ENCODE results near the gene ANTKMT. TPM values are rescaled to one million over a fixed set of nuclear protein-coding genes. Genes with fewer than 3 reads are reported as not detected.

The ANTKMT gene
- total and polyA plus RNA-seq, 2 of the 8 experiments (the other 6 are each of a cell fraction or from before 2014, with no cell fraction given) = 26.5 to 26.6 TPM

- Histone ChIP-seq H2AFZ (ENCODE audit: low read length) (no peak overlapping the region), H2BK5ac (ENCODE audit: low read depth, low read length) (0 out of 2 replicates have a peak overlapping the region, but pooled peaks have one; percentile 95), H2BK15ac (ENCODE audit: low read length) (no peak overlapping the region; the same call in 1 of the 2 replicates), H2BK120ac (replicated peaks; ENCODE audit: low read depth, low read length) (no peak overlapping the region), H2BK20ac (ENCODE audit: low read length) (no peak overlapping the region), H3K4me2 (ENCODE audit: insufficient read depth in 1 of 2, low read depth in 2 of 2, low read length in 2 of 2) (peak overlapping the region; percentile 76 to 83), H4K8ac (ENCODE audit: extremely low read depth, insufficient read depth, low read length) (no peak overlapping the region), H3K27me3 (replicated peaks in 1 of 4; ENCODE audit: control insufficient read depth in 3 of 4, extremely low read depth in 1 of 4, insufficient read depth in 3 of 4, low read length in 3 of 4) (peaks cover 0 to 28% (median 12%) of the 10 kb centered on the region in 4 experiments; a peak in 4 of 7 replicates), H2BK12ac (ENCODE audit: low read depth, low read length) (0 out of 2 replicates have a peak overlapping the region, but pooled peaks have one; percentile 23), H4K91ac (replicated peaks; ENCODE audit: insufficient read length, low read length) (peak overlapping the region; percentile 77), H3K18ac (ENCODE audit: extremely low read depth, low read length) (no peak overlapping the region), H3K4me1 (replicated peaks in 1 of 4; ENCODE audit: control insufficient read depth in 3 of 4, insufficient read depth in 4 of 4, low read length in 3 of 4) (peaks cover 0 to 27% (median 17%) of the 10 kb centered on the region in 4 experiments; a peak in 5 of 7 replicates), H3K9me3 (ENCODE audit: insufficient read depth in 2 of 2, low read depth in 1 of 2, low read length in 1 of 2) (no peaks in the 10 kb centered on the region; a peak in 1 of 4 replicates), H3K23ac (ENCODE audit: insufficient read length) (no peak overlapping the region), H3K23me2 (ENCODE audit: low read depth, low read length) (peaks cover 16% of the 10 kb centered on the region; the same call in 1 of the 2 replicates), H3K4me3 (ENCODE audit: extremely low read depth in 1 of 4, insufficient read depth in 2 of 4, low read depth in 3 of 4, low read length in 4 of 4) (peak overlapping the region; percentile 75 to 77 (median 76)), H4K20me1 (replicated peaks in 1 of 2; ENCODE audit: control insufficient read depth in 1 of 2, insufficient read depth in 2 of 2, low read length in 2 of 2) (peaks cover 6 to 19% of the 10 kb centered on the region in 2 experiments), H3K14ac (ENCODE audit: insufficient read length) (no peak overlapping the region), H2AK5ac (ENCODE audit: low read depth, low read length) (no peak overlapping the region), H3K79me2 (ENCODE audit: control insufficient read depth in 1 of 2, insufficient read depth in 2 of 2, low read length in 2 of 2) (no peaks in the 10 kb centered on the region), H3K79me1 (ENCODE audit: low read depth, low read length) (no peaks in the 10 kb centered on the region), H3K9ac (replicated peaks in 1 of 4; ENCODE audit: extremely low read depth in 1 of 4, low read depth in 3 of 4, low read length in 3 of 4) (no peak overlapping the region), H3K36me3 (ENCODE audit: control insufficient read depth in 2 of 4, insufficient read depth in 4 of 4, low read length in 3 of 4) (peaks cover 0 to 6% (median 0%) of the 10 kb centered on the region in 4 experiments; a peak in 1 of 8 replicates), H4K5ac (ENCODE audit: insufficient read length, low read depth, low read length) (no peak overlapping the region), H3K27ac (ENCODE audit: low read depth, low read length) (no peak overlapping the region), H3K4ac (replicated peaks; ENCODE audit: insufficient read length, low read depth, low read length) (peak overlapping the region; percentile 85), H3K56ac (replicated peaks; ENCODE audit: insufficient read length, low read depth, low read length) (no peak overlapping the region)
- POLR2A ChIA-PET (ENCODE audit: partially characterized antibody) = interaction anchor here (0.6 to 23.0 kb wide), 24 partner anchors 3 to 149 kb away, joined by 3 to 353 read pairs (median 5); partner anchors contain the start of genes ANTKMT, CCDC78, CHTF18 and CIAO3
- whole genome bisulfite sequencing, 2 experiments (ENCODE audit: extremely low coverage in 1 of 2, insufficient coverage in 1 of 2, insufficient read length in 1 of 2, insufficient replicate concordance in 2 of 2, low coverage in 1 of 2, low lambda C conversion rate in 2 of 2, missing lambda C conversion rate in 1 of 2) = 33% methylated on average over 15 of the region's 16 CpGs; no CpG with 5 or more reads in 1 of the 2 experiments
- FAIRE-seq = no peak
- no peak for DNase-seq (ENCODE audit: low read depth in 1 of 2, low spot score in 2 of 2)
- CTCF ChIA-PET (ENCODE audit: partially characterized antibody) = interaction anchor here (0.7 to 35.8 kb wide), 9 partner anchors 3 to 328 kb away, joined by 3 to 977 read pairs (median 6); partner anchors contain the start of genes ANTKMT, CCDC78, CHTF18 and CIAO3
- TF ChIP-seq NRF1 (IDR thresholded peaks at IDR 0.05; ENCODE audit: low read depth, low read length) = no peak
- no peak for TF ChIP-seq RAD21 (IDR thresholded peaks at IDR 0.05 in 1 of 2, conservative IDR thresholded peaks at IDR 0.05 in 1 of 2; ENCODE audit: low read depth in 2 of 2, low read length in 2 of 2)
- no peak for TF ChIP-seq CBX5 (IDR thresholded peaks at IDR 0.05; ENCODE audit: low read depth, low read length)
- TF ChIP-seq GTF2F1 (IDR thresholded peaks at IDR 0.05; ENCODE audit: borderline replicate concordance, low read depth, low read length) = no peak
- no peak for TF ChIP-seq FOSL1 (IDR thresholded peaks at IDR 0.05; ENCODE audit: insufficient read depth, low read depth, low read length)
Observed at GRCh38 chr16:719815-720446, 1.0 kb upstream of the ANTKMT start.
